Medulla oblongata (tissue), 1 donor: ENCODE data around the gene MED31.
"Not testable (repeated sequence)": the region's sequence is repeated elsewhere in the genome, so short reads cannot be mapped to it uniquely, and the experiment has no call there.

Experiments
- DNase-seq: peaks from one replicate; pipeline ENCODE4 v3.0.0-alpha.2; 2015; ENCODE audit errors: extremely low spot score

Gene MED31

DNA sequence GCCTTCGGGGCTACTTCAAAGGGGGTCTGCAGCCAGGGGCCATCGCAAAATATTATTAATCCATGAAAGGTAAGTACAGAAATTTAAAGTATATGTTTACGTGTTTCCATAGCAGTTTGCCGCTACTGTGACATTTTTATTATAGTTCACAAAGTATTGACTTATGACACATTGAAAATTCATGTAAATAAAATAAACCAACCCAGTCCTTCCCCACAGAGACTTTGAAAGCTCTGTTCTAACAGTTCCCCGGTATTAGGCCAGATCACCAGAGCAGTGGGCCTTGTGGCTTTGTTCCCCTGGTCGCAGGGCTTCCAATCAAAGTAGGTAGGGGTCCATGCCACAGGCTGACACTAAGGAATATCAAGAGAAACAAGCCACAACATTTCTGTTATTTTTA, 24.8 kb downstream of the MED31 start:
- DNase-seq, result no peak

DNA sequence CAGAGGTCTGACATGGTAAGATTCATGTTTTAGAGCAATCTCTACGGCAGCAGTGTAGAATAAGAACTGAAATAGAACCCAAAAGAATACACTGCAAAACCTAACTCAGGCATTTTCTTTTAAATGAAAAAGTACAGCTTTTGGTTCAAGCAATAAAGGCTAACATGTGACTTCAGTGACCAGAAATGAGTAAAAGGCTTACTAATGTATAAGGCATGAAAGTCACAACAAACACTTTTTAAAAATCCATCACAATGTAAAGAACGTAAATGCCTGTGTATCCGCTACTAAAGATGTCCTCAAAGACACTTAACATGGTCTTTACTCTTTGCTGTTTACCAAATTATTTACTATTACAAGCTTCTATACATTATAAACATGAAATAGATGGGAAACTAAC, 27.5 kb downstream of the MED31 start:
- DNase-seq, result no peak

- no peak for DNase-seq
Observed at GRCh38 chr17:6611231-6611630, 40.2 kb downstream of the MED31 start.

- no peak for DNase-seq
Observed at GRCh38 chr17:6610011-6610410, 41.4 kb downstream of the MED31 start.

- no peak for DNase-seq
Observed at GRCh38 chr17:6608321-6608720, 43.1 kb downstream of the MED31 start.

- no peak for DNase-seq
Observed at GRCh38 chr17:6605142-6605541, 46.3 kb downstream of the MED31 start.

DNA sequence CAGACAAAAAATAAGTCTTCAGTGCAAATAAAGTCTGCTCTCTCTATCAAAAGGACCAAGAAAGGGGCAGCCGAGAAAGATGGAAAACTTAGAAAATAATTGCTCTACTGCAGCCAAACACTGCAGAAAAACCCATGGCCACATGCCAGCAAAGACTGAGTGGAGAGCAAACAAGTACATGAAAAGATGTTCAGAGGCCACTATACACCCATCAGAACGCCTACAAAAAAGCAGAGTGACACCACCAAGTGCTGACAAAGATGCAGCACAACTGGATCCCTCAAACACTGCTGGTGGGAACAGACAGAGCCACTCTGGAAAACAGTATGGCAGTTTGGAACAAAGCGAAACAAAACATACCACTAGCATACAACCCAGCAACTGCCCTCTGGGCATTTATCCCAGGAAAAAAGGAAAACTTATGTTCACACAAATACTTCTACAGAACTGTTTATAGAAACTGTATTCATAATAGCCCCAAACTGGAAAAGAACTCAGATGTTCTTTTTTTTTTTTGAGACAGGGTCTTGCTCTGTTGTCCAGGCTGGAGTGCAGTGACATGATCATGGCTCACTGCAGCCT, 47.6 kb downstream of the MED31 start:
- DNase-seq, result peak; percentile 7

DNA sequence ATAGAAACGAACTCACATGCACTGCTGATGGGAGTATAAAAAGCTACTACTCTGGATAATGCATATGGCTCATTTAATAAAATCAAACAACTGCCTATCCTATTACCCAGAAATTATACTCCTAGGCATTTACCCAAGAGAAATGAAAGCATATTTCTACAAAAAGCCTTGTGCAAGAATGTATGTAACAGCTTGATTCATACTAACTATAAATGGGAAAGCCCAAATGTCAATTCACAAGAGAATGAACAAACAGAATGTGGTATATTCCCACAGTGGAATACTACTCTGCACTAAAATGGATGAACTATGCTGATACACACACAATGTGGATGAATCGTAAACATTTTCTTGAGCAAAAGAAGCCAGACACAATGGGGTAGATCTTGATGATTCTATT, 49.3 kb downstream of the MED31 start:
- DNase-seq, result no peak

DNA sequence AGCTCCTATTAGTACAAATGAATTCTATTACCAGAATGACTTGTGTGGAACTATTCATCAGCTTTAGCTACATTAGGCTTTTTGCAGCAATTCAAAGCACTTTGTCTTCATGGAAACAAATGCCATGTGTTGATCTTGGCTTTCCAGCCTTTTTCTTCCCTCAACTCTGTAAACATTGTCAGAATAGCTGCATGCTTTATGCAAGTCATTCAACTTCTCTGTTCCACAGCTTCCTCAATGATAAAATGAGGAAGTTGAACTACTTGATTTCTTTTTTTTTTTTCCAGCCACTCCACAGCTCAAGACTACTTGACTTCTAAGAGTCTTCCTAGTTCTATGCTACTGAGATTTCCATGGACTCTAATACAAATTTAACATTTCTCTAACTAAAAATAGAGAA, 52.0 kb downstream of the MED31 start:
- DNase-seq, result peak; percentile 86

DNA sequence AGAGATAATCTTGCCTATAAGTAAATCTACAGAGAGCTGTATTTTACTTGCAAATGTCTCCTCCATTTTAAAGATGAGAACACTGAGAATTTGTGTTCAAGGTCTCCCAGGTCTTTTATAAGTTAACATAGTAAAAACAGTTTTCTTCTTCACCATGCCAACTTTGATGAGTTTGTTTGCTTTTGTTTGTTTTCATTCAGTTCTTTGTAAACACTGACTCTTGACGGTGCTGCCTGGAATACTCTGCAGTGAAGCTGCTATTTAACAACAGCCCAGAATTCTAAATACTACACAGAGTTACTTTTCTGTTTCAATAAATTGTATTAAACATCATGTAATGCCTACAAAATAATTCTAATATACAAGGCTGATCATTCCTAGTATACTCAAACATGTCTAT, 53.7 kb downstream of the MED31 start:
- DNase-seq, result no peak

DNA sequence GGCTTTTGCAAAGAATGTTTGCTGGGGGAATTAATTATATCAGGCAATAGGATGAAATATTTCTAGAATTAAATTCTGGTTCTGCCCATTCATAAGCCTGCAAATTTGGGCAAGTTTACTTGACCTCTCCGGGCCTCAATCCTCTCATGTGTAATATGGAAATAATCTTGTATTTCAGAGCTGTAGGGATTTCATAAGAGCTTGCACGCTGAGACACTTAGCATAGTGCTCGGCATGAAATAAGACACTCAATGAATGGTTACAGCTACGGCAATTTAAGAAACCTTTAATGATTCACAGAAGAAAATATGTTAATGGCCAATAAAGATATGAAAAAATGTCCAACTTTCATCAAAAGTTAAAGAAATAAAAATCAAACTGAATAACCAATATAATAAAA, 54.5 kb downstream of the MED31 start:
- no peak for DNase-seq

GRCh38 chr17:6596511-6596910, 54.9 kb downstream of the MED31 start:
- DNase-seq, result no peak

- DNase-seq, result no peak
Observed at GRCh38 chr17:6596081-6596480, 55.3 kb downstream of the MED31 start.

DNA sequence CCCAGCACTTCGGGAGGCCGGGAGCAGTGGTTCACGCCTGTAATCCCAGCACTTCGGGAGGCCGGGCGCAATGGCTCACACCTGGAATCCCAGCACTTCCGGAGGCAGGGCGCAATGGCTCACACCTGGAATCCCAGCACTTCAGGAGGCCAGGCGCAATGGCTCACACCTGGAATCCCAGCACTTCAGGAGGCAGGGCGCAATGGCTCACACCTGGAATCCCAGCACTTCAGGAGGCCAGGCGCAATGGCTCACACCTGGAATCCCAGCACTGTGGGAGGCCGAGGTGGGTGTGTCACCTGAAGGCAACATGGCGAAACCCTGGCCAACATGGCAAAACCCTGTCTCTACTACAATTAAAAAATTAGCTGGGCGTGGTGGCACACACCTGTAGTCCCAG, 58.0 kb downstream of the MED31 start:
- DNase-seq, result not testable (repeated sequence)
